LNCaP clone FGC (cell line): ENCODE measurements around the gene NUTM1.
A peak's percentile ranks its signal among the peaks of the same experiment; 100 is the strongest.

Source experiments
- DNase-seq: peaks from one replicate; pipeline ENCODE4 v3.0.0-alpha.2; 2011; ENCODE audit warnings: low read depth
- H3K4me3 ChIP-seq: 2 replicates; pipeline ENCODE4 v1.5.1; 2011; ENCODE audit warnings: mild to moderate bottlenecking, low read depth, low read length, control low read depth
- CTCF ChIP-seq: IDR thresholded peaks from 2 replicates; pipeline ENCODE4 v1.5.1; 2012; ENCODE audit warnings: mild to moderate bottlenecking; ENCODE audit not compliant: control insufficient read depth, insufficient read depth; ENCODE audit errors: extremely low read depth

The NUTM1 gene

GRCh38 chr15:34364041-34364440 is 20.9 kb downstream of the NUTM1 start:
- H3K4me3 ChIP-seq = no peak overlapping the region
- no peak for DNase-seq
- no peak for TF ChIP-seq CTCF

GRCh38 chr15:34365091-34365825 is 22.1 kb downstream of the NUTM1 start:
- TF ChIP-seq CTCF = no peak
- no peak overlapping the region for H3K4me3 ChIP-seq
- DNase-seq = no peak

- DNase-seq = no peak
- TF ChIP-seq CTCF = no peak
- peak overlapping the region; percentile 85 for H3K4me3 ChIP-seq
Measured at GRCh38 chr15:34365836-34366235, 22.7 kb downstream of the NUTM1 start.

- no peak for DNase-seq
- peak overlapping the region; percentile 85 for H3K4me3 ChIP-seq
- TF ChIP-seq CTCF = no peak
Measured at GRCh38 chr15:34366271-34367065, 23.4 kb downstream of the NUTM1 start.

- DNase-seq = peak; percentile 38
- peak; percentile 98 for TF ChIP-seq CTCF
- H3K4me3 ChIP-seq = peak within 1 kb of the TSS; percentile 85
Measured at GRCh38 chr15:34367101-34368081, 24.3 kb downstream of the NUTM1 start, which contains the start of gene LPCAT4. LPCAT4 (minus strand) TSS chr15:34367196; CDS start chr15:34367100, 96 bp downstream.

GRCh38 chr15:34370129-34370528 is 27.0 kb downstream of the NUTM1 start:
- H3K4me3 ChIP-seq = no peak overlapping the region
- no peak for DNase-seq
- TF ChIP-seq CTCF = no peak
